NCI-H524 (cell line): ENCODE measurements around the gene COL6A1.
"Not testable (repeated sequence)": the region's sequence is repeated elsewhere in the genome, so short reads cannot be mapped to it uniquely, and the experiment has no call there.

Experiments
- DNase-seq, 2 experiments: peaks; one replicate each; lab custom pipeline; 2025; lab: John Stamatoyannopoulos, UW

COL6A1 gene

DNA sequence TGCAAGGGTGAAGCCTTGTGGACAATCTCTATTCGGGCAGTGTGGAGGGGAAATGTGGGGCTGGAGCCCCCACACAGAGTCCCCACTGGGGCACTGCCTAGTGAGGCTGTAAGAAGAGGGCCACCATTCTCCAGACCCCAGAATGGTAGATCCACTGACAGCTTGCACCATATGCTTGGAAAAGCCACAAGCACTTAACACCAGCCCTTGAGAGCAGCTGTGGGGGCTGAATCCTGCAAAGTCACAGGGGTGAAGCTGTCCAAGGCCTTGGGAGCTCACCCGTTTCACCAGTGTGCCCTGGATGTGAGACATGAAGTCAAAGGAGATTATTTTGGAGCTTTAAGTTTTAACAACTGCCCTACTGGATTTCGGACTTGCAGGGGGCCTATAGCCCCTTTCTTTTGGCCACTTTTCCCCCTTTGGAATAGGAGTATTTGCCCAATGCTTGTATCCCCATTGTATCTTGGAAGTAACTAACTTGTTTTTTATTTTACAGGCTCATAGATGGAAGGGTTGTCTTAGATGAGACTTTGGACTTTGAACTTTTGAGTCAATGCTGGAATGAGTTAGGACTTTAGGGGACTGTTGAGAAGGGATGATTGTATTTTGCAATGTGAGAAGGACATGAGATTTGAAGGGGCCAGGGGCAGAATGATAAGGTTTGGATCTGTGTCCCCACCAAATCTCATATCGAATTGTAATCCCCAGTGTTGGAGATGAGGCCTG is 16.3 kb upstream of the COL6A1 start:
- DNase-seq: peak; percentile 80 to 96

DNA sequence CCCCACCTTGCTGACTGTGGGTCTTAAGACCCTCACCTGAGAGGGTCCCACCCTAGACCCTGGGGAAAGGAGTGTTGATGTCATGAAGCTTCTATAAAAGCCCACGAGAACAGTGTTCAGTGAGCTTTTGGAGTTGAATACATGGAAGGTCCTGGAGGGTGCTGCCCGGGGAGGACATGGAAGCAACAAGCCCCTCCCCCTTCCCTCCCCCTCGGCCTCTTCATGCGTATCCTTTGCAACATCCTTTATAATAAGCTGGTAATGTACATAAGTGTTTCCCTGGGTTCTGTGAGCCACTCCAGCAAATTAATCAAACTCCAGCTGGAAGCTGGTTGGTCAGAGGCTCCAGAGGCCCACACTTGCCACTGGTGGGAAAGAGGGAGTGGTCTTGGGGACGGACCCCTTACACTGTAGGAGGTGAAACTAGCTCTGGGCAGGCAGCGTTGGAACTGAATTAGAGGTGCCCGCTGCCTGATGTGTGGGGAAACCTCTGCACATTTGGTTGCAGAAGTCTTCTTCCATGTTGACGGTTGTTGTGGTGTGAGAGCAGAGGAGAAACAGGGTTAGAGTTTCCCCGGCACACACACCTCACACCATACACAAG is 14.7 kb upstream of the COL6A1 start:
- DNase-seq: no peak

GRCh38 chr21:45969921-45970673 is 11.5 kb upstream of the COL6A1 start:
- DNase-seq: no peak

GRCh38 chr21:45970674-45971615 is 10.6 kb upstream of the COL6A1 start:
- DNase-seq: peak; percentile 20 to 81

DNA sequence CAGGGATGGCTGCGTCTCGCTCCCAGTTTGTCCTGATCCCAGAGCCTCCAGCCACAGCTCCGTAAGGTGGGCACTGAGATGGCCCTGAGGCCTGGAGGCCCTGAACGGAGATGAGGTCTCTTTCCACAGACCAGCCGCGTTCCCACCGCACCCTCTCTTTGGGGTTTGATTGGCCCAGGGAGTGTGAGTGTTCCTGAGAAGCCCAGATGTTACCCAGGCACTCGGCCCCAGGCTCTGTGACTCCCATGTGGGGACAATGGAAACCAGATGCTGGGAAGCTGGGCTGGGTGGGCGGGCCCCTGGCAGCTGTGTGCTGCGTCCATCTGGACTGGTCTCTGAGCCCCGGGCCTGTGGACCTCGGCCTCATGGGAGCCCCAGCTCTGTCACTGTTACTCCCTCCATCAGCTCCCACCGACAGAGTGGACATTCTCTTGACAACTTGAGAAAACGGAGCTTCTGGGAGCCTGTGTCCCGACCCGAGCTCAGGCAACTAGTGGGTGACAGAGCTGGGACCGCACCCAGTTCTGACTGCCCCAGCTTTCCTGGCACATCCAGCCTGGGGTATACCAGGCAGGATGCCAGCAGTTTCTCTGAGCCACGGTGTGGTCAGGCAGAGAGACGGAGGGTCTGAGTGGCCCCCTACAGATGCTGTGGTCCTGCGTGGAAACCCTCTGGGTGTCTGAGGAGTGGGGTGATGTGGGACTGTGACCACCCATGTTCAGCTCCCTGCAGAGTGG is 9.8 kb upstream of the COL6A1 start:
- DNase-seq: peak; percentile 40 to 73

- peak in 1 of 2 experiments; percentile 32 for DNase-seq
Measured at GRCh38 chr21:45972353-45972715, 9.2 kb upstream of the COL6A1 start.

DNA sequence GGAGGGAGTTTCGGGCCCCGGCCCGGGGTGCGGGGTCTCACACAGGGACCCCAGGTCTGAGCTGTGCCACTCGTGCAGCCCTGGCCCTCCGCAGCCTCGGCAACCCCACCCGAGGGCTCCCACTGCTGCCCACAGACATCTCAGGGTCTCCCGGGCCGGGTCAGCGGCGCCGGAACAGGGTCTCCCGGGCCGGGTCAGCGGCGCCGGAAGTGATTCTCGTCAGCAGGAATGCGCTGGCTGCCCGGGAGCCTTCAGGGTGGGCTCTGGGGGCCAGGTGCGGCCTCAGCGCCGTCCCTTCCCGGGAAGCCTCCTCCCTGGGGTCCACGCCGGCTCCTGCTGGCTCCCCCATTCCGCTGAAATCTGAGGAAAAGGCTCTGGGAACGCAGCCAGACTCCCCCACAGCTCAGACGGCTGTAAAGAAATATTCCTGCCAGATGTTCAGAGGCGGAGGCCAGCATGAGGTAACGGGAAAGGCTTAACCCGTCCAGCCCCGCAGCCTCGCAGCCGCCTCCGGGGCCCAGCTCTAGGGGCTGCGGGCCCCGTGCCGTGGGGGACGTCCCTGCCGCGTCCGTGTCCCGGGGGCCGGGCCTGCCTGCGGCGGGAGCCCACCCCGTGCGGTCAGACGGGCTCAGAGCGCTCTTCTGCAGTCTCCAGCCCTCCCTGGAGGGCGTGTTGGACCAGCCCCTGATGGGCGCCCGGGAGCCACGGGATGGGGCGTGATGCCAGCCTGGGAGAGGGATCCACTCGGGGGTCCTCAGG is 8.7 kb upstream of the COL6A1 start:
- peak; percentile 39 to 77 for DNase-seq

GRCh38 chr21:45973475-45974072 is 8.0 kb upstream of the COL6A1 start:
- peak; percentile 80 to 87 for DNase-seq

GRCh38 chr21:45974073-45975019 is 7.2 kb upstream of the COL6A1 start:
- peak in 1 of 2 experiments; percentile 54 for DNase-seq

- no peak for DNase-seq
Measured at GRCh38 chr21:45975020-45975666, 6.4 kb upstream of the COL6A1 start.

GRCh38 chr21:45975667-45976409 is 5.7 kb upstream of the COL6A1 start:
- not testable (repeated sequence) for DNase-seq

- DNase-seq: no peak
Measured at GRCh38 chr21:45976701-45977311, 4.8 kb upstream of the COL6A1 start.

GRCh38 chr21:45977396-45977795 is 4.2 kb upstream of the COL6A1 start:
- no peak for DNase-seq

DNA sequence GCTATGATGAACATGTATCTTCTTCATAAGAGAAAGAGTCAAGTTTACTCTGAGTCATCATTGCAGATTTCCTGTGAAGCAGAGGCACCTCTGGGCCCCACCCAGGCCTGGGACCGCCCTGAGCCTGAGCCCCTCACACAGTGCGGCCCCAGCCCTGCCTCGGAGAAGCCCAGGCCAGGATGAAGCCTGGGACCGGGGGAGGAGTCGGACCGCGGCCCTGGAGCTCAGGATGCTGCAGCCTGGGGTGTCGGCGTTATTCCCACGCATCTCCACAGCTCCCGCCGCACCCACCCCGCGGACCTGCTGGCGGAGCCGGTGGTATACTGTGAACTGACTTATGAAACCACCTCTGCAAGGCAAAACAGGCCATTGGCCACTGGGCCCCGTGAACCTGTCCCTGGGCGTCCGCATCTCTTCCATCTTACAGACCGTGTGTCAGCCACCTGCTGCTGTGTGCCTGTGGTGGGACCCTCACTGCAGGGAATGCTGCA is 2.4 kb upstream of the COL6A1 start:
- DNase-seq: no peak

GRCh38 chr21:45979651-45980050 is 1.9 kb upstream of the COL6A1 start:
- DNase-seq: no peak

DNA sequence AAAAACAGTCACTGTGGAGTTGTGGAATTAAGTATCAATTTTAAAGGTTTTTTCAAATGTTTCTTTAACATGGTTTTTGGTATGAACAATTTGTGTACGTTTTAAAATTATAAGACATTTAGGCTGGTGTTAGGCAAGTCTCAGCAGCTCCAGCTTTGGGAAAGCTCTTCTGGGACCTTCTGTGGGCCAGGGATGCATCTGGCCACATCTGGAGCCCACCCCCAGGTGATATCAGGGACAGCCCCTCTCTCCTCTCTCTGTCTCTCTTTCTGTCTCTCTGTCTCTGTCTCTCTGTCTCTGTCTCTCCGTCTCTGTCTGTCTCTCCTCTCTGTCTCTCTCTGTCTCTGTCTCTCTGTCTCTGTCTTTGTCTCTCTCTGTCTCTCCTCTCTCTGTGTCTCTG is 1.3 kb upstream of the COL6A1 start:
- DNase-seq: no peak

DNA sequence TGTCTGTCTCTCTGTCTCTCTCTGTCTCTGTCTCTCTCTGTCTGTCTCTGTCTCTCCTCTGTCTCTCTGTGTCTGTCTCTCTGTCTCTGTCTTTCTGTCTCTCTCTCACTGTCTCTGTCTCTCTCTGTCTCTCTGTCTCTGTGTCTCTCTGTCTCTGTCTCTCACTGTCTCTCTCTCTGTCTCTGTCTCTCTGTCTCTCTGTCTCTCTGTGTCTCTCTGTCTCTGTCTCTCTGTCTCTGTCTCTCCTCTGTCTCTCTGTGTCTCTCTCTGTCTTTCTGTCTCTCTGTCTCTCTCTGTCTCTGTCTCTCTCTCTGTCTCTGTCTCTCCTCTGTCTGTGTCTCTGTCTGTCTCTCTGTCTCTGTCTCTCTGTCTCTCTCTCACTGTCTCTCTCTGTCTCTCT is 873 bp upstream of the COL6A1 start:
- no peak for DNase-seq
